Endothelial cell of umbilical vein (primary cell): ENCODE data around the gene ST6GAL1. TPM values are rescaled to one million over a fixed set of nuclear protein-coding genes. Genes with fewer than 3 reads are reported as not detected.

Experiments
- BruUV-seq: library from RNA; stranded (reverse); fragments of 400-500 nt; replicated peaks from 2 replicates; lab custom pipeline; 2021; lab: Mats Ljungman, UMichigan
- CTCF ChIA-PET: fragments of 300-600, 350-600 bp; sonication (Branson Sonifier 250); formaldehyde crosslinking; loops from one replicate; lab custom pipeline; 2021; ENCODE audit warnings: antibody characterized with exemption, inconsistent platforms; lab: Charles Lee
- POLR2A ChIA-PET: fragments of 300-600, 350-600 bp; sonication (Branson Sonifier 250); formaldehyde crosslinking; loops from one replicate; lab custom pipeline; 2021; ENCODE audit warnings: antibody characterized with exemption, inconsistent platforms; lab: Charles Lee
- DNase-seq: peaks from one replicate; pipeline ENCODE4 v3.0.0-alpha.2; 2011; ENCODE audit warnings: low read depth, low spot score
- FAIRE-seq: peaks from 2 replicates; lab custom pipeline; 2011; peaks lifted over from hg19 to GRCh38; lab: Jason Lieb, UNC
- H2AFZ ChIP-seq: 2 replicates; pipeline ENCODE4 v1.6.0; 2012; ENCODE audit warnings: low read depth, low read length, control low read depth, inconsistent platforms
- H3K27ac ChIP-seq: 2 replicates; pipeline ENCODE4 v1.5.1; 2011; ENCODE audit warnings: low read depth, mild to moderate bottlenecking, control low read depth, low read length, moderate library complexity; ENCODE audit not compliant: insufficient read depth
- H3K27me3 ChIP-seq, 2 experiments: 2 replicates each; pipeline versions ENCODE4 v1.6.0 to v1.6.1; 2011; ENCODE audit warnings: low read length in 2 of 2, mixed read lengths in 1 of 2; ENCODE audit not compliant: control insufficient read depth in 2 of 2, insufficient read depth in 2 of 2
- H3K36me3 ChIP-seq, 2 experiments: 2 replicates in 1 of 2; 3 replicates in 1 of 2; pipeline ENCODE4 v1.5.1; 2011; ENCODE audit warnings: low read length in 2 of 2, mild to moderate bottlenecking in 1 of 2, moderate library complexity in 1 of 2; ENCODE audit not compliant: control insufficient read depth in 2 of 2, insufficient read depth in 2 of 2; ENCODE audit errors: extremely low read depth in 1 of 2
- H3K4me1 ChIP-seq: 3 replicates; pipeline ENCODE4 v1.5.1; 2011; ENCODE audit warnings: mild to moderate bottlenecking, low read length; ENCODE audit not compliant: control insufficient read depth, insufficient read depth; ENCODE audit errors: extremely low read depth
- H3K4me2 ChIP-seq: 2 replicates; pipeline ENCODE4 v1.6.1; 2011; ENCODE audit warnings: low read length, control low read depth, mixed read lengths; ENCODE audit not compliant: insufficient read depth
- H3K4me3 ChIP-seq, 3 experiments: fragments of 200-600 bp in 1 of 3; sonication (generic), shearing (Covaris generic) in 1 of 3; replicated peaks in 1 of 3; 2 replicates each; pipeline ENCODE4 v1.5.1; 2011 to 2016; ENCODE audit warnings: control low read depth in 3 of 3, low read length in 3 of 3, mild to moderate bottlenecking in 2 of 3, inconsistent platforms in 1 of 3, low read depth in 1 of 3, moderate library complexity in 1 of 3; ENCODE audit not compliant: insufficient read depth in 1 of 3
- H3K79me2 ChIP-seq: 2 replicates; pipeline ENCODE4 v1.6.0; 2012; ENCODE audit warnings: low read length, inconsistent platforms; ENCODE audit not compliant: control insufficient read depth, insufficient read depth
- H3K9ac ChIP-seq: replicated peaks from 2 replicates; pipeline ENCODE3; 2011; ENCODE audit warnings: low read length, control low read depth; ENCODE audit not compliant: insufficient read depth; ENCODE audit errors: extremely low read depth
- H3K9me1 ChIP-seq: replicated peaks from 3 replicates; pipeline ENCODE4 v1.6.0; 2011; ENCODE audit warnings: mild to moderate bottlenecking, low read length; ENCODE audit not compliant: control insufficient read depth, insufficient read depth; ENCODE audit errors: extremely low read depth
- H3K9me3 ChIP-seq: replicated peaks from 2 replicates; pipeline ENCODE4 v1.5.1; 2012; ENCODE audit warnings: low read length, inconsistent platforms; ENCODE audit not compliant: control insufficient read depth, insufficient read depth
- H4K20me1 ChIP-seq: replicated peaks from 2 replicates; pipeline ENCODE3; 2011; ENCODE audit warnings: mild to moderate bottlenecking, low read length; ENCODE audit not compliant: control insufficient read depth, insufficient read depth; ENCODE audit errors: extremely low read depth
- CTCF ChIP-seq, 2 donors: IDR thresholded peaks; 1 replicate in 1 of 2; 2 replicates in 1 of 2; pipeline ENCODE4 v1.5.1; 2011; ENCODE audit warnings: low read length in 2 of 2, mild to moderate bottlenecking in 2 of 2, moderate library complexity in 2 of 2, control low read depth in 1 of 2, inconsistent platforms in 1 of 2, low read depth in 1 of 2; ENCODE audit not compliant: insufficient read depth in 1 of 2; ENCODE audit errors: extremely low read depth in 1 of 2
- EZH2 ChIP-seq: IDR thresholded peaks from 2 replicates; pipeline ENCODE4 v1.6.1; 2012; ENCODE audit warnings: borderline replicate concordance, low read depth, mild to moderate bottlenecking, moderate library complexity, low read length, inconsistent platforms; ENCODE audit not compliant: severe bottlenecking
- FOS ChIP-seq: IDR thresholded peaks from 2 replicates; pipeline ENCODE4 v1.6.1; 2011; ENCODE audit warnings: mild to moderate bottlenecking, low read length, moderate library complexity, borderline replicate concordance; ENCODE audit not compliant: insufficient read depth
- GATA2 ChIP-seq: IDR thresholded peaks from 2 replicates; pipeline ENCODE4 v1.7.0; 2011; ENCODE audit warnings: low read depth, mild to moderate bottlenecking, moderate library complexity, mixed read lengths, low read length; ENCODE audit not compliant: insufficient read length, insufficient read depth
- JUN ChIP-seq: IDR thresholded peaks from 2 replicates; pipeline ENCODE4 v1.6.1; 2011; ENCODE audit warnings: borderline replicate concordance, low read depth; ENCODE audit not compliant: insufficient read length, insufficient read depth
- MAX ChIP-seq: IDR thresholded peaks from 2 replicates; pipeline ENCODE4 v1.6.1; 2011; ENCODE audit not compliant: insufficient read depth, insufficient read length
- MYC ChIP-seq: IDR thresholded peaks from one replicate; pipeline ENCODE4 v1.6.1; 2011; ENCODE audit warnings: mild to moderate bottlenecking, low read depth, low read length
- POLR2A ChIP-seq: IDR thresholded peaks from 2 replicates; pipeline ENCODE4 v1.6.1; 2012; ENCODE audit warnings: low read depth, mild to moderate bottlenecking, control low read depth, low read length
- POLR2AphosphoS5 ChIP-seq: IDR thresholded peaks from 2 replicates; pipeline ENCODE4 v1.6.1; 2012; ENCODE audit warnings: low read depth, mild to moderate bottlenecking, control low read depth, low read length, moderate library complexity; ENCODE audit not compliant: insufficient read depth
- dilution Hi-C: fragments of 300-500 bp; cut with MboI; formaldehyde crosslinking; loops from one replicate; pipeline ENCODE4 v1.15.0; 2019; ENCODE audit warnings: low sequenced_read_pairs; ENCODE audit not compliant: extremely low pct_ligation_motif_present
- intact Hi-C: fragments of 100-400 bp; cut with micrococcal nuclease; formaldehyde crosslinking; loops from one replicate; pipeline ENCODE4 v1.10.0; 2022
- polyA plus RNA-seq, 4 experiments: library from polyadenylated mRNA; depleted of rRNA in 3 of 4; stranded (reverse) in 3 of 4; unstranded in 1 of 4; fragments of >200 nt; gene quantifications; 2 replicates each; pipeline versions ENCODE4 v1.2.1 to v1.2.3, GENCODE V29; 2011 to 2012; ENCODE audit warnings: missing spikeins in 1 of 4
- total RNA-seq: library from RNA; stranded (reverse); gene quantifications from 2 replicates; pipeline ENCODE4 v1.2.3, GENCODE V29; 2021

The ST6GAL1 gene
- total and polyA plus RNA-seq, 2 donors (not counting 3 experiments of a cell fraction or from before 2014, with no cell fraction given): 63.9 to 101 TPM

- peaks cover 16% of the 10 kb centered on the region for H3K4me1 ChIP-seq
- TF ChIP-seq GATA2 (peak; percentile 95), POLR2AphosphoS5 (peak; percentile 33), EZH2 (no peak), JUN (peak; percentile 91), MAX (no peak), FOS (peak; percentile 91)
- H3K9me1 ChIP-seq: no peaks in the 10 kb centered on the region
- no peaks in the 10 kb centered on the region for H3K9me3 ChIP-seq
- FAIRE-seq (peak; percentile 89), DNase-seq (peak; percentile 78)
- H4K20me1 ChIP-seq: no peaks in the 10 kb centered on the region
- no peak overlapping the region for H3K4me3 ChIP-seq
- POLR2A ChIA-PET: no interaction called here
- no peaks in the 10 kb centered on the region for H3K79me2 ChIP-seq
- peak overlapping the region; percentile 33 for H3K9ac ChIP-seq
- no TSS peak for BruUV-seq
- H2AFZ ChIP-seq: no peak overlapping the region
- peak overlapping the region; percentile 71 for H3K27ac ChIP-seq
- CTCF ChIA-PET: no interaction called here
- dilution Hi-C loops (no loop called here), intact Hi-C loops (loop anchor here (10.0 kb wide), 1 partner anchor 1282 kb away; no protein-coding TSS in a partner anchor)
- no peaks in the 10 kb centered on the region for H3K36me3 ChIP-seq
- no peaks in the 10 kb centered on the region for H3K27me3 ChIP-seq
- H3K4me2 ChIP-seq: peak overlapping the region; percentile 24
Measured at GRCh38 chr3:186882881-186883685, 47.2 kb upstream of the ST6GAL1 start.

GRCh38 chr3:186883686-186884058, 46.7 kb upstream of the ST6GAL1 start:
- BruUV-seq: no TSS peak
- Histone ChIP-seq H2AFZ (no peak overlapping the region), H3K9ac (no peak overlapping the region), H3K9me3 (no peaks in the 10 kb centered on the region), H4K20me1 (no peaks in the 10 kb centered on the region), H3K27ac (no peak overlapping the region), H3K27me3 (no peaks in the 10 kb centered on the region), H3K9me1 (no peaks in the 10 kb centered on the region), H3K4me2 (no peak overlapping the region), H3K4me3 (no peak overlapping the region), H3K79me2 (no peaks in the 10 kb centered on the region), H3K4me1 (peaks cover 16% of the 10 kb centered on the region), H3K36me3 (no peaks in the 10 kb centered on the region)
- ChIA-PET POLR2A (no interaction called here), CTCF (no interaction called here)
- intact Hi-C loops (loop anchor here (10.0 kb wide), 1 partner anchor 1281 kb away; no protein-coding TSS in a partner anchor), dilution Hi-C loops (no loop called here)
- FAIRE-seq: no peak
- TF ChIP-seq FOS: no peak
- no peak for TF ChIP-seq EZH2
- no peak for TF ChIP-seq POLR2AphosphoS5
- no peak for TF ChIP-seq POLR2A
- TF ChIP-seq CTCF (IDR thresholded peaks at IDR 0.05; ENCODE audit: extremely low read depth in 1 of 2, insufficient read depth in 1 of 2, low read depth in 1 of 2, low read length in 2 of 2): no peak
- no peak for TF ChIP-seq MAX
- TF ChIP-seq GATA2: no peak
- no peak for TF ChIP-seq MYC
- no peak for TF ChIP-seq JUN
- DNase-seq: no peak
